H1 (cell line): ENCODE data around the gene MYL5. TPM values are rescaled to one million over a fixed set of nuclear protein-coding genes. Genes with fewer than 3 reads are reported as not detected.

Source experiments
- GABPA ChIP-seq: IDR thresholded peaks from 2 replicates; pipeline ENCODE4 v1.6.1; 2011; ENCODE audit warnings: mild to moderate bottlenecking, low read length, moderate library complexity, borderline replicate concordance; ENCODE audit not compliant: insufficient read depth
- SRF ChIP-seq: IDR thresholded peaks from 2 replicates; pipeline ENCODE4 v1.6.1; 2011; ENCODE audit warnings: mild to moderate bottlenecking, low read depth, low read length, moderate library complexity
- TEAD4 ChIP-seq: IDR thresholded peaks from 2 replicates; pipeline ENCODE4 v1.6.1; 2012; ENCODE audit warnings: low read depth, low read length, inconsistent platforms, mixed read lengths
- polyA plus RNA-seq, 7 experiments: library from polyadenylated mRNA; depleted of rRNA in 3 of 7; stranded (reverse) in 5 of 7; unstranded in 2 of 7; fragments of >200 nt in 5 of 7; fragments of 200-250 nt in 2 of 7; gene quantifications; 1 replicate in 5 of 7; 2 replicates in 1 of 7; 4 replicates in 1 of 7; pipeline versions ENCODE4 v1.2.1 to v1.2.3, GENCODE V29; 2011 to 2013; ENCODE audit warnings: missing spikeins in 2 of 7, mixed read lengths in 2 of 7
- total RNA-seq: library from RNA; stranded (reverse); fragmentation: NEBNext Ultra II Directional; extraction: Animal tissue kit (Norgen Biotek cat#: 25700); gene quantifications from 2 replicates; pipeline ENCODE4 v1.2.1, GENCODE V29; 2021

Gene MYL5
- total and polyA plus RNA-seq, 2 of the 8 experiments (the other 6 are each of a cell fraction or from before 2014, with no cell fraction given) = 5.7 to 6.8 TPM

DNA sequence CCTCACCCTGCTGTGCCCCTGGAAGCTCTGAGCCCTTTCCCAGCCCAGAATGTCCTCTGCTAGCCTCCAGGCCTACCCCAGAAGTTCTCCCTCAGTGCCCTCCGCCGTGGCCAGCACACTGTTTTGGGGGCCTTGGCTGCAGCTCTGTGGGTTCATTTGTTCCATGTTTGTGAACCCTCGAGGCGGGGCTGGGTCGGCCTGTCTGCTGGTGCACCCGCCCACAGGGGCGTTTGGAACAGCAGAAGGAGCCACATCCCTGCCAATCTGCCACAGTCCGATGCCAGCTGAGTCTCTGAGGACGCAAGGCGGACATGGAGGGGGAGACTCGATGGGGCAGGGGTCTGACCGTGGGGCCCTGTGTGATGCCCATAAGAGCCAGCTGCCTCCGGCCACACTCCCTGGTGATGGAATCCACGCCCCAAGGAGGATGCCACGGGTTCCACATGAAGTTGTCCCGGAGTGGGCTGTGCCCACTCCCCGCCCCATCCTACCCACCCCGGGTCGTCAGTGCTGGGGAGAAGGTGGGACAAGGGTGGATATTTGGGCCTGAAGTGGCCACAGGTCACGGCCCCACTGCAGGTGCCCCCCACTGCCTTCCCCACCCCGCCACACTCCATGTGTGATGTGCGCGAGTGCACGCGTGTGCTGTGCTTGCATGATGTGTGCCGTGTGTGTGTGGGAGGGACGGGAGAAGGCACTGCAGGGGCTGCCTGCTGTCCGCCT, 7.4 kb upstream of the MYL5 start (continued):
- TF ChIP-seq SRF (no peak), TEAD4 (no peak), GABPA (no peak)
